GM18858 (cell line): ENCODE data around the gene CYP2S1.

Experiments used
- ATAC-seq: cut with Tn5 transposase; IDR thresholded peaks from one replicate; pipeline ENCODE4 v1.9.1; 2021; ENCODE audit not compliant: unreplicated experiment

CYP2S1 gene

DNA sequence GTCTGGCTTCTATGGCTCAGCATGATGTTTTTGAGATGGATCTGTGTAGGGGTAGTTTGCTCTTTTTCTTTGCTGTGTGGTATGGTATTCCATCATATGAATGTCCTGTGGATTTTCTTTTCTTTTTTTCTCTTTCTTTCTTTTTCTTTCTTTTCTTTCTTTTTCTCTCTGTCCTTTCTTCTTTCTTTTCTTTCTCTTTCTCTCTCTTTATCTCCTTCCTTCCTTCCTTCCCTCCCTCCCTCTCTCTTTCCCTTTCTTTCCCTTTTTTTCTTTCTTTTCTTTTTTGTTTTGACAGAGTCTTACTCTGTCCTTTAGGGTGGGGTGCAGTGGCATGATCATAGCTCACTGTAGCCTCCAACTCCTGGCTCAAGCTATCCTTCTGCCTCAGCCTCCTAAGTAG, 62.2 kb downstream of the CYP2S1 start:
- no peak for ATAC-seq
